Stimulated activated CD8-positive, alpha-beta memory T cell treated with anti-CD3 and anti-CD28 coated beads, Interleukin-15, amount 100 ng/mL, for 24 hours (primary cell): Measurements from ENCODE around the gene RPS6KA4.

Experiments
- DNase-seq: peaks from one replicate; pipeline ENCODE4 v3.0.0-alpha.2; 2020; ENCODE audit warnings: low read depth

The RPS6KA4 gene

GRCh38 chr11:64327375-64327774, 31.6 kb upstream of the RPS6KA4 start:
- DNase-seq: no peak

- DNase-seq: no peak
These were observed 31.0 kb upstream of the RPS6KA4 start for GRCh38 chr11:64327993-64328392.

- no peak for DNase-seq
These were observed 28.1 kb upstream of the RPS6KA4 start for GRCh38 chr11:64330888-64331287.

GRCh38 chr11:64331569-64332371, 27.2 kb upstream of the RPS6KA4 start:
- DNase-seq: no peak

GRCh38 chr11:64333556-64333955, 25.4 kb upstream of the RPS6KA4 start:
- DNase-seq: no peak

- DNase-seq: no peak
These were observed 23.9 kb upstream of the RPS6KA4 start for GRCh38 chr11:64334764-64335735.

- DNase-seq: no peak
These were observed 21.3 kb upstream of the RPS6KA4 start for GRCh38 chr11:64337538-64338249.

GRCh38 chr11:64338716-64339115, 20.2 kb upstream of the RPS6KA4 start:
- no peak for DNase-seq

GRCh38 chr11:64339286-64339685, 19.7 kb upstream of the RPS6KA4 start:
- DNase-seq: no peak

GRCh38 chr11:64339754-64340408, 19.1 kb upstream of the RPS6KA4 start, which contains the start of gene CCDC88B:
Gene CCDC88B (plus strand): TSS chr11:64340204. CDS start chr11:64340267, 63 bp downstream.
- DNase-seq: peak; percentile 54

GRCh38 chr11:64340671-64341335, 18.2 kb upstream of the RPS6KA4 start:
- peak; percentile 71 for DNase-seq

GRCh38 chr11:64341429-64341828, 17.5 kb upstream of the RPS6KA4 start:
- no peak for DNase-seq

GRCh38 chr11:64341851-64342791, 16.8 kb upstream of the RPS6KA4 start:
- peak; percentile 84 for DNase-seq

- DNase-seq: no peak
These were observed 15.9 kb upstream of the RPS6KA4 start for GRCh38 chr11:64342869-64343745.

- no peak for DNase-seq
These were observed 15.0 kb upstream of the RPS6KA4 start for GRCh38 chr11:64343767-64344559.

GRCh38 chr11:64344787-64345186, 14.2 kb upstream of the RPS6KA4 start:
- no peak for DNase-seq

- no peak for DNase-seq
These were observed 11.6 kb upstream of the RPS6KA4 start for GRCh38 chr11:64347193-64347867.
